MM.1S (cell line): ENCODE results near the gene ZNF782.

Source experiments
- EZH2 ChIP-seq: fragments of 300-600 bp; sonication (generic); optimal IDR thresholded peaks from 2 replicates; pipeline ENCODE3; 2017; ENCODE audit warnings: low read depth, mild to moderate bottlenecking, antibody characterized with exemption, low read length, mixed read lengths
- EZH2phosphoT487 ChIP-seq: fragments of 300-600 bp; sonication (generic); IDR thresholded peaks from 2 replicates; pipeline ENCODE4 v1.6.1; 2018; ENCODE audit warnings: antibody characterized with exemption, low read length
- TF ChIP-seq, protein P1 (sequence below): fragments of 300-600 bp; sonication (generic); IDR thresholded peaks from 2 replicates; pipeline ENCODE4 v1.5.1; 2016; ENCODE audit warnings: antibody characterized with exemption, low read length, mixed read lengths

DNA sequence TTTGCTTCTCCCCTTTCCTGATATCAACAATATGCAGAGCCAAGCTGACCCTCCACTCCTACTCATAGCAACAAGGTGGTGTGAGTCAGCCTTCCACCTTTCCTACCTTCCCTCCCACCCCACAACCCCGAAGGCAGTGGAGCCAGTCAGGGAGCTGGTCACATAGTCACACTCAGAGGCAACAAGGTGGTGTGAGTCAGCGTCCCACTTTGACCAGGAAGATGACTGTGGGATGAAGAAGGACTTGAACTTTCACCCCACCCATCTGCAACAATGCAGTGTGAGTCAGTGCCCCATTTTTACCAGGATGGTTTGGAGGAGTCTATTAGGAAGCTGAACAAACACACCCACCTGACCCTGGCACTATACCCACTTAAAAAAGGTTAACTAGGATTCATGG, 30.1 kb upstream of the ZNF782 start:
- TF ChIP-seq, protein P1, sequence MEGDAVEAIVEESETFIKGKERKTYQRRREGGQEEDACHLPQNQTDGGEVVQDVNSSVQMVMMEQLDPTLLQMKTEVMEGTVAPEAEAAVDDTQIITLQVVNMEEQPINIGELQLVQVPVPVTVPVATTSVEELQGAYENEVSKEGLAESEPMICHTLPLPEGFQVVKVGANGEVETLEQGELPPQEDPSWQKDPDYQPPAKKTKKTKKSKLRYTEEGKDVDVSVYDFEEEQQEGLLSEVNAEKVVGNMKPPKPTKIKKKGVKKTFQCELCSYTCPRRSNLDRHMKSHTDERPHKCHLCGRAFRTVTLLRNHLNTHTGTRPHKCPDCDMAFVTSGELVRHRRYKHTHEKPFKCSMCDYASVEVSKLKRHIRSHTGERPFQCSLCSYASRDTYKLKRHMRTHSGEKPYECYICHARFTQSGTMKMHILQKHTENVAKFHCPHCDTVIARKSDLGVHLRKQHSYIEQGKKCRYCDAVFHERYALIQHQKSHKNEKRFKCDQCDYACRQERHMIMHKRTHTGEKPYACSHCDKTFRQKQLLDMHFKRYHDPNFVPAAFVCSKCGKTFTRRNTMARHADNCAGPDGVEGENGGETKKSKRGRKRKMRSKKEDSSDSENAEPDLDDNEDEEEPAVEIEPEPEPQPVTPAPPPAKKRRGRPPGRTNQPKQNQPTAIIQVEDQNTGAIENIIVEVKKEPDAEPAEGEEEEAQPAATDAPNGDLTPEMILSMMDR = no peak
- TF ChIP-seq EZH2phosphoT487 (no peak), EZH2 (no peak)
